ENCODE results near the gene DCX.

Gene DCX

GRCh38 chrX:111257733-111258132 lies 154.3 kb downstream of the DCX start:
- DNase-seq (ENCODE audit: low read depth, low spot score), result no peak
- no peak overlapping the region for H3K4me3 ChIP-seq (ENCODE audit: low read length)

- DNase-seq (ENCODE audit: low read depth, low spot score), result no peak
- H3K4me3 ChIP-seq (ENCODE audit: low read length), result no peak overlapping the region
Observed at GRCh38 chrX:111254896-111255693, 156.9 kb downstream of the DCX start.

GRCh38 chrX:111244235-111244750 lies 167.7 kb downstream of the DCX start:
- H3K4me3 ChIP-seq (ENCODE audit: low read length), result no peak overlapping the region
- DNase-seq (ENCODE audit: low read depth, low spot score), result no peak

Data from Jurkat, Clone E6-1 (cell line).